ENCODE results near the gene AKAP6.

- TF ChIP-seq EZH2 (IDR thresholded peaks at IDR 0.05; ENCODE audit: borderline replicate concordance, low read length) (no peak), CTCF (IDR thresholded peaks at IDR 0.05; ENCODE audit: low read length) (no peak)
Measured at GRCh38 chr14:32883188-32883587, 554.1 kb downstream of the AKAP6 start.
